CD14-positive monocyte (primary cell): Measurements from ENCODE around the gene HLA-DRA. TPM values are rescaled to one million over a fixed set of nuclear protein-coding genes. Genes with fewer than 3 reads are reported as not detected.

Source experiments
- DNase-seq, 3 donors: peaks; one replicate each; pipeline ENCODE4 v3.0.0-alpha.2; 2011 to 2022
- H2AFZ ChIP-seq: 2 replicates; pipeline ENCODE4 v1.6.0; 2012; ENCODE audit warnings: mild to moderate bottlenecking, low read depth, low read length, inconsistent platforms; ENCODE audit not compliant: insufficient read depth, poor library complexity, severe bottlenecking
- H3K27ac ChIP-seq, 2 donors: 1 replicate in 1 of 2; 2 replicates in 1 of 2; pipeline ENCODE4 v1.5.1; 2012 to 2013; ENCODE audit warnings: low read length in 2 of 2, control low read depth in 1 of 2, inconsistent platforms in 1 of 2, low read depth in 1 of 2, mild to moderate bottlenecking in 1 of 2
- H3K27me3 ChIP-seq, 2 donors: one replicate each; pipeline versions ENCODE4 v1.6.0 to v1.6.1; 2011 to 2013; ENCODE audit warnings: low read length in 2 of 2; ENCODE audit not compliant: control insufficient read depth in 2 of 2, insufficient read depth in 2 of 2
- H3K36me3 ChIP-seq, 2 donors: replicated peaks in 1 of 2; 1 replicate in 1 of 2; 2 replicates in 1 of 2; pipeline versions ENCODE4 v1.5.1 to v1.6.1; 2012 to 2013; ENCODE audit warnings: low read length in 2 of 2, control low read depth in 1 of 2, inconsistent platforms in 1 of 2, mild to moderate bottlenecking in 1 of 2; ENCODE audit not compliant: insufficient read depth in 2 of 2, control insufficient read depth in 1 of 2
- H3K4me1 ChIP-seq, 2 donors: 1 replicate in 1 of 2; 2 replicates in 1 of 2; pipeline versions ENCODE4 v1.5.1 to v1.6.1; 2012 to 2013; ENCODE audit warnings: low read length in 2 of 2, control low read depth in 1 of 2, inconsistent platforms in 1 of 2, mild to moderate bottlenecking in 1 of 2, moderate library complexity in 1 of 2; ENCODE audit not compliant: insufficient read depth in 2 of 2, control insufficient read depth in 1 of 2
- H3K4me2 ChIP-seq: replicated peaks from 2 replicates; pipeline ENCODE3; 2012; ENCODE audit warnings: low read length, moderate library complexity, mild to moderate bottlenecking; ENCODE audit not compliant: poor library complexity, severe bottlenecking; ENCODE audit errors: extremely low read depth
- H3K4me3 ChIP-seq, 3 experiments: fragments of 200-600 bp in 1 of 3; sonication (generic) in 1 of 3; replicated peaks in 1 of 3; 1 replicate in 2 of 3; 2 replicates in 1 of 3; pipeline ENCODE4 v1.5.1; 2011 to 2013; ENCODE audit warnings: low read length in 3 of 3, mild to moderate bottlenecking in 3 of 3, control low read depth in 2 of 3, low read depth in 2 of 3, inconsistent platforms in 1 of 3, moderate library complexity in 1 of 3
- H3K79me2 ChIP-seq: 2 replicates; pipeline ENCODE4 v1.6.0; 2012; ENCODE audit warnings: mild to moderate bottlenecking, control low read depth, inconsistent platforms, low read length, moderate library complexity; ENCODE audit not compliant: insufficient read depth
- H3K9ac ChIP-seq: 2 replicates; pipeline ENCODE4 v1.6.0; 2017; ENCODE audit warnings: low read length, mild to moderate bottlenecking; ENCODE audit not compliant: insufficient read depth, poor library complexity, severe bottlenecking
- H3K9me3 ChIP-seq, 2 donors: replicated peaks in 1 of 2; 1 replicate in 1 of 2; 2 replicates in 1 of 2; pipeline versions ENCODE4 v1.5.1 to v1.6.1; 2012 to 2013; ENCODE audit warnings: low read length in 2 of 2, control low read depth in 1 of 2; ENCODE audit not compliant: control insufficient read depth in 1 of 2, insufficient read depth in 1 of 2
- H4K20me1 ChIP-seq: 2 replicates; pipeline ENCODE4 v1.6.0; 2012; ENCODE audit warnings: mild to moderate bottlenecking, low read length, control low read depth, moderate library complexity; ENCODE audit not compliant: insufficient read depth
- H3K27ac Mint-ChIP-seq, 7 donors: one replicate each; pipeline ENCODE4 v1.8.0; 2020; ENCODE audit warnings: mild to moderate bottlenecking in 7 of 7, mixed read lengths in 7 of 7, moderate library complexity in 6 of 7, inconsistent platforms in 2 of 7
- H3K27me3 Mint-ChIP-seq, 3 donors: one replicate each; pipeline ENCODE4 v1.8.0; 2021 to 2022; ENCODE audit warnings: low read depth in 3 of 3, mild to moderate bottlenecking in 3 of 3, mixed read lengths in 3 of 3, moderate library complexity in 3 of 3, inconsistent platforms in 1 of 3
- H3K36me3 Mint-ChIP-seq, 2 donors: one replicate each; pipeline ENCODE4 v1.8.0; 2020; ENCODE audit warnings: mixed read lengths in 2 of 2, inconsistent platforms in 1 of 2, mild to moderate bottlenecking in 1 of 2
- H3K4me1 Mint-ChIP-seq: one replicate; pipeline ENCODE4 v1.8.0; 2020; ENCODE audit warnings: mild to moderate bottlenecking, mixed read lengths
- H3K4me3 Mint-ChIP-seq, 2 donors: one replicate each; pipeline ENCODE4 v1.8.0; 2020; ENCODE audit warnings: mild to moderate bottlenecking in 2 of 2, mixed read lengths in 2 of 2, moderate library complexity in 1 of 2
- H3K9me3 Mint-ChIP-seq, 7 donors: one replicate each; pipeline ENCODE4 v1.8.0; 2020 to 2022; ENCODE audit warnings: mixed read lengths in 7 of 7, mild to moderate bottlenecking in 6 of 7, moderate library complexity in 6 of 7, inconsistent platforms in 2 of 7
- CTCF ChIP-seq: fragments of 200-600 bp; IDR thresholded peaks from one replicate; pipeline ENCODE4 v1.8.0; 2022; ENCODE audit warnings: antibody characterized with exemption, mild to moderate bottlenecking
- WGBS: methylation state at CpG from one replicate; pipeline ENCODE4 v1.1.5; 2013; ENCODE audit warnings: missing lambda C conversion rate; ENCODE audit not compliant: insufficient coverage; 5-methylcytosine and 5-hydroxymethylcytosine counted together
- intact Hi-C, 2 donors: fragments of 100-400 bp; cut with micrococcal nuclease; formaldehyde crosslinking; loops; one replicate each; pipeline versions ENCODE4 v1.15.0 to v1.15.1; 2023
- polyA minus RNA-seq: library from RNA; depleted of rRNA, polyadenylated mRNA; stranded (reverse); fragments of >200 nt; gene quantifications from 2 replicates; pipeline ENCODE4 v1.2.3, GENCODE V29; 2012
- polyA plus RNA-seq, 3 donors: library from polyadenylated mRNA; depleted of rRNA in 1 of 3; unstranded in 2 of 3; stranded (reverse) in 1 of 3; fragments of 300-500 nt in 2 of 3; fragments of >200 nt in 1 of 3; fragmentation: Illumina TruSeq in 2 of 3; gene quantifications; 1 replicate in 2 of 3; 2 replicates in 1 of 3; pipeline ENCODE4 v1.2.3, GENCODE V29; 2012 to 2021
- total RNA-seq, 12 experiments: library from RNA in 1 of 12; stranded (reverse) in 1 of 12; fragments of 120-200 nt in 1 of 12; gene quantifications; one replicate each; pipeline ENCODE4 v1.2.4 and lab custom pipeline; 2013 to 2026; ENCODE audit warnings: mixed read lengths in 6 of 12, inconsistent platforms in 1 of 12

Gene HLA-DRA
- total RNA-seq (2013) = 5,321 TPM
- polyA plus RNA-seq (1,000 to 10,000 TPM; 4,194 to 5,181 (median 4,943) TPM), polyA minus RNA-seq (1,523 and 2,707 TPM in 2 replicates), total RNA-seq (lab: John Stamatoyannopoulos, UW) (1,306 to 2,992 (median 2,349) reads per million in 11 experiments)

GRCh38 chr6:32439602-32440214, at the start of gene HLA-DRA:
Gene HLA-DRA (plus strand): TSS chr6:32439887. CDS start chr6:32439951, 64 bp downstream.
- peaks cover 60 to 71% of the 10 kb centered on the region in 2 donors for H3K4me1 ChIP-seq
- Mint-ChIP-seq H3K4me1 (peaks cover 69% of the 10 kb centered on the region), H3K9me3 (peaks cover 0 to 9% (median 2%) of the 10 kb centered on the region in 7 donors), H3K4me3 (peak within 1 kb of the TSS; percentile 94 to 97), H3K27me3 (peaks cover 0 to 3% (median 2%) of the 10 kb centered on the region in 3 donors), H3K36me3 (peaks cover 53 to 57% of the 10 kb centered on the region in 2 donors), H3K27ac (peak within 1 kb of the TSS; percentile 99 to 100 (median 99))
- peak within 1 kb of the TSS; percentile 98 for H3K4me2 ChIP-seq
- peak within 1 kb of the TSS; percentile 90 to 98 for H3K27ac ChIP-seq
- H3K79me2 ChIP-seq = peaks cover 47% of the 10 kb centered on the region
- 0% methylated on average over 3 of the region's 9 CpGs for WGBS
- TF ChIP-seq CTCF = no peak
- intact Hi-C loops = no loop called here
- peak; percentile 91 to 92 (median 92) for DNase-seq
- peaks cover 33% of the 10 kb centered on the region for H4K20me1 ChIP-seq
- H3K4me3 ChIP-seq = peak within 1 kb of the TSS; percentile 85 to 100 (median 99)
- peak within 1 kb of the TSS; percentile 89 for H3K9ac ChIP-seq
- peak within 1 kb of the TSS; percentile 9 for H2AFZ ChIP-seq
- H3K36me3 ChIP-seq = peaks cover 28 to 44% of the 10 kb centered on the region in 2 donors
- H3K9me3 ChIP-seq = no peaks in the 10 kb centered on the region
- H3K27me3 ChIP-seq = no peaks in the 10 kb centered on the region

- Histone ChIP-seq H3K36me3 (no peaks in the 10 kb centered on the region), H3K27ac (no peak overlapping the region), H3K9me3 (no peaks in the 10 kb centered on the region), H3K27me3 (peaks cover 2 to 7% of the 10 kb centered on the region in 2 donors), H3K9ac (no peak overlapping the region), H2AFZ (no peak overlapping the region), H3K4me2 (no peak overlapping the region), H4K20me1 (no peaks in the 10 kb centered on the region), H3K79me2 (no peaks in the 10 kb centered on the region), H3K4me3 (no peak overlapping the region), H3K4me1 (no peaks in the 10 kb centered on the region)
- TF ChIP-seq CTCF = no peak
- H3K27me3 Mint-ChIP-seq = peaks cover 6 to 37% (median 9%) of the 10 kb centered on the region in 3 donors
- no peak overlapping the region for H3K4me3 Mint-ChIP-seq
- 87% methylated on average over 5 of the region's 6 CpGs for WGBS
- intact Hi-C loops = no loop called here
- no peak for DNase-seq
- no peaks in the 10 kb centered on the region for H3K36me3 Mint-ChIP-seq
- H3K4me1 Mint-ChIP-seq = peaks cover 18% of the 10 kb centered on the region
- H3K9me3 Mint-ChIP-seq = peaks cover 0 to 3% (median 0%) of the 10 kb centered on the region in 7 donors
- H3K27ac Mint-ChIP-seq = no peak overlapping the region
These were observed 48.2 kb upstream of the HLA-DRA start for GRCh38 chr6:32391505-32391904.
